Brain microvascular endothelial cell (primary cell): ENCODE data around the gene TRABD2B.
A peak's percentile ranks its signal among the peaks of the same experiment; 100 is the strongest.

Experiments
- DNase-seq: peaks from one replicate; pipeline ENCODE4 v3.0.0-alpha.2; 2020
- H3K27ac ChIP-seq: fragments of 250-450 bp; sonication (Bioruptor Pico); 2 replicates; pipeline ENCODE4 v1.5.1; 2020; ENCODE audit warnings: mild to moderate bottlenecking, moderate library complexity
- H3K27me3 ChIP-seq: fragments of 250-450 bp; sonication (Bioruptor Pico); replicated peaks from 2 replicates; pipeline ENCODE4 v1.5.1; 2020; ENCODE audit warnings: mild to moderate bottlenecking
- H3K36me3 ChIP-seq: fragments of 250-450 bp; sonication (Bioruptor Pico); replicated peaks from 2 replicates; pipeline ENCODE4 v1.5.1; 2020; ENCODE audit warnings: mild to moderate bottlenecking
- H3K4me3 ChIP-seq: 2 replicates; pipeline ENCODE4 v1.5.1; 2011; ENCODE audit warnings: low read depth, mild to moderate bottlenecking, control low read depth, low read length, moderate library complexity
- CTCF ChIP-seq: IDR thresholded peaks from 2 replicates; pipeline ENCODE4 v1.5.1; 2011; ENCODE audit warnings: low read depth, mild to moderate bottlenecking, moderate library complexity, low read length, control low read depth, inconsistent platforms; ENCODE audit errors: missing control alignments
- in situ Hi-C: cut with HindIII; loops from 2 replicates; pipeline ENCODE4 v1.10.0; 2017; ENCODE audit warnings: low sequenced_read_pairs, low pct_ligation_motif_present

Gene TRABD2B

GRCh38 chr1:47895279-47896125 lies 101.7 kb downstream of the TRABD2B start:
- H3K27ac ChIP-seq, result no peak overlapping the region
- TF ChIP-seq CTCF, result no peak
- in situ Hi-C loops, result no loop called here
- no peaks in the 10 kb centered on the region for H3K27me3 ChIP-seq
- no peaks in the 10 kb centered on the region for H3K36me3 ChIP-seq
- no peak overlapping the region for H3K4me3 ChIP-seq
- no peak for DNase-seq

GRCh38 chr1:47894410-47895278 lies 102.5 kb downstream of the TRABD2B start:
- H3K27me3 ChIP-seq, result no peaks in the 10 kb centered on the region
- TF ChIP-seq CTCF, result no peak
- no peaks in the 10 kb centered on the region for H3K36me3 ChIP-seq
- H3K27ac ChIP-seq, result no peak overlapping the region
- no peak overlapping the region for H3K4me3 ChIP-seq
- peak; percentile 22 for DNase-seq
- in situ Hi-C loops, result no loop called here

GRCh38 chr1:47893412-47893811 lies 103.8 kb downstream of the TRABD2B start:
- no peak overlapping the region for H3K27ac ChIP-seq
- no peak for DNase-seq
- H3K27me3 ChIP-seq, result no peaks in the 10 kb centered on the region
- TF ChIP-seq CTCF, result no peak
- in situ Hi-C loops, result no loop called here
- no peak overlapping the region for H3K4me3 ChIP-seq
- no peaks in the 10 kb centered on the region for H3K36me3 ChIP-seq

GRCh38 chr1:47890779-47891178 lies 106.4 kb downstream of the TRABD2B start:
- no peak for DNase-seq
- H3K36me3 ChIP-seq, result no peaks in the 10 kb centered on the region
- TF ChIP-seq CTCF, result no peak
- H3K27me3 ChIP-seq, result no peaks in the 10 kb centered on the region
- in situ Hi-C loops, result no loop called here
- H3K27ac ChIP-seq, result no peak overlapping the region
- no peak overlapping the region for H3K4me3 ChIP-seq

GRCh38 chr1:47888294-47888629 lies 108.9 kb downstream of the TRABD2B start:
- Histone ChIP-seq H3K4me3 (no peak overlapping the region), H3K27ac (no peak overlapping the region), H3K36me3 (no peaks in the 10 kb centered on the region), H3K27me3 (no peaks in the 10 kb centered on the region)
- no peak for DNase-seq
- in situ Hi-C loops, result no loop called here
- TF ChIP-seq CTCF, result no peak
